ENCODE results near the gene MED16. TPM values are rescaled to one million over a fixed set of nuclear protein-coding genes. Genes with fewer than 3 reads are reported as not detected.

The MED16 gene
- total and polyA plus RNA-seq, 7 experiments from 2014 or later: 47.5 to 142 (median 67.6) TPM

DNA sequence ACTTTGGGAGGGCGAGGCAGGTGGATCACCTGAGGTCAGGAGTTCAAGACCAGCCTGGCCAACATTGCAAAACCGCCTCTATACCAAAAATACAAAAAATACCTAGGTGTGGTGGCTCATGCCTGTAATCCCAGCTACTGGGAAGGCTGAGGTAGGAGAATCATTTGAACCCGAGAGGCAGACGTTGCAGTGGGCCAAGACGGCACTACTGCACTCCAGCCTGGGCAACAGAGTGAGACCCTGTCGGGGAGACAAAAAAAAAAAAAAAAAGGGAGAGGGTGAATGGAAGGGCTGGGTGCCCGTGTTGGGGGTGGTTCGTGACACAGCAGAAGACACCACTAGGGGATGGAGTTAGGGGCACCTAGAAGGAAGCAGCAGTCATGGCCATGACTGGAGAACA is 22.7 kb downstream of the MED16 start:
- intact Hi-C loops (cut with micrococcal nuclease): no loop called here
- DNase-seq (no peak), ATAC-seq (no peak)
- no peak overlapping the region for H3K4me3 ChIP-seq (ENCODE audit: low read length)
- Mint-ChIP-seq H3K36me3 (peaks cover 3 to 15% (median 7%) of the 10 kb centered on the region in 5 donors), H3K4me1 (peaks cover 0 to 29% (median 13%) of the 10 kb centered on the region in 7 donors), H3K27ac (peak overlapping the region in 7 of 9 donors; percentile 32 to 92 (median 55)), H3K4me3 (peak overlapping the region in 4 of 10 donors; percentile 44 to 54 (median 46)), H3K9me3 (peaks cover 0 to 8% (median 0%) of the 10 kb centered on the region in 11 donors), H3K27me3 (peaks cover 0 to 2% (median 0%) of the 10 kb centered on the region in 5 donors)
- no peaks in the 10 kb centered on the region for H3K9me3 ChIP-seq (ENCODE audit: control insufficient read depth in 2 of 3, low read length in 3 of 3)
- ChIA-PET CTCF (interaction anchor here (0.6 kb wide), 1 partner anchor 9 kb away, joined by 3 read pairs; no protein-coding TSS in a partner anchor), POLR2A (no interaction called here)
- no peaks in the 10 kb centered on the region for H3K27me3 ChIP-seq (ENCODE audit: control insufficient read depth in 2 of 2, insufficient read depth in 2 of 2, low read length in 2 of 2)
- H3K36me3 ChIP-seq (ENCODE audit: control insufficient read depth in 2 of 3, insufficient read depth in 3 of 3, low read length in 3 of 3): peaks cover 0 to 45% (median 0%) of the 10 kb centered on the region in 3 experiments
- peaks cover 8 to 14% of the 10 kb centered on the region in 2 donors for H3K4me1 ChIP-seq (ENCODE audit: control insufficient read depth in 2 of 2, insufficient read depth in 2 of 2, low read length in 2 of 2)
- H3K27ac ChIP-seq (ENCODE audit: low read depth, low read length): no peak overlapping the region

DNA sequence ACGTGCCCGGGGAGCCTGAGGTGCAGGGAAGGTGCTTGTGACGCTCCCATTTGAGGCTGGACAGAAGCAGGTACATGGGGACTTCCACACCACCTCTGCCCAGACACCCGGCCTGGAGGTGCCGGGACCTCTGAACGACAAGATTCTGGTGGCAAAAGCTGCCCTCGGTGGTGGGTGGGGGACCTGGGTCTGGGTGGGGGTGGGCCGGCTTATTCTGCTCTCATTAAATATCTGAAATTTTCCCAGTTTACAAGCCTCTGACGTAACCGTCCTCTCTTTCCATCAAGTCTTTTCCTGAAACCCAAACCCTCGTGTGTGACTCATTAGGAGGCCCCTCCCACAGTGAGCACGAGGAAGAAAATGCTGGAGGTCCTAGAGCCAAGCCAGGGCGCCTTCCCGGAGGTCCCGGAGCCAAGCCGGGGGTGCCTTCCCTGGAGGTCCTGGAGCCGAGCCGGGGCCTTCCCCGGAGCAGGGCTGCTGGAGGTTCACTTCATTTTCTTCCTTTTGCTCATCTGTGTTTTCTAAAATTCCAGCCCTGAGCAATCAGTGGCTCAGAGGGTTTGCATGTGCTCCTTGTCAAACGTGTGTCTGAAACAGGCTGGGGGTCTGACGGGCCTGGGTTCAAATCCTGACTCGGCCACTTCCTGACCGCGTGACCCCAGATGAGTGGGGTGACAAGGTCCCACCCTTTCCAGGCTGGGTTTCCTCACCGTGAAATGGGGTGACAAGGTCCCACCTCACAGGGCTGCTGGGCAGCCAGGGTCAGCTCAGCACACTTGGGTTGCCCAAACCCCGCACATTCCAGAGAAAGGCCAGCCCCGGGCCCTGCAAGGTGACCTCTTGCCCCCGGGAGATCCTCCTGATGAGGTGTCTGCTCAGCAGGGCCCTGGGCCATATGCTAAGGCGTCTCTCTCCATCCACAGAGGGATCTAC is 23.5 kb downstream of the MED16 start:
- Histone ChIP-seq H3K4me3 (ENCODE audit: low read length) (no peak overlapping the region), H3K4me1 (ENCODE audit: control insufficient read depth in 2 of 2, insufficient read depth in 2 of 2, low read length in 2 of 2) (peaks cover 8 to 14% of the 10 kb centered on the region in 2 donors), H3K27ac (ENCODE audit: low read depth, low read length) (no peak overlapping the region), H3K27me3 (ENCODE audit: control insufficient read depth in 2 of 2, insufficient read depth in 2 of 2, low read length in 2 of 2) (no peaks in the 10 kb centered on the region), H3K9me3 (ENCODE audit: control insufficient read depth in 2 of 3, low read length in 3 of 3) (no peaks in the 10 kb centered on the region), H3K36me3 (ENCODE audit: control insufficient read depth in 2 of 3, insufficient read depth in 3 of 3, low read length in 3 of 3) (peaks cover 0 to 44% (median 0%) of the 10 kb centered on the region in 3 experiments)
- intact Hi-C loops (cut with micrococcal nuclease): loop anchor here in 1 of 2 donors (10.0 kb wide), 1 partner anchor 375 kb away; the partner anchor contains the start of genes ATP5F1D and MIDN
- Mint-ChIP-seq H3K9me3 (peaks cover 0 to 8% (median 0%) of the 10 kb centered on the region in 11 donors), H3K4me3 (peak overlapping the region in 1 of 10 donors; percentile 44), H3K27me3 (peaks cover 0 to 2% (median 0%) of the 10 kb centered on the region in 5 donors), H3K27ac (peak overlapping the region in 6 of 9 donors; percentile 17 to 92 (median 66)), H3K36me3 (peaks cover 3 to 15% (median 7%) of the 10 kb centered on the region in 5 donors), H3K4me1 (peaks cover 0 to 29% (median 13%) of the 10 kb centered on the region in 7 donors)
- ChIA-PET CTCF (interaction anchor here (0.7 kb wide), 1 partner anchor 259 kb away, joined by 4 read pairs; no protein-coding TSS in a partner anchor), POLR2A (no interaction called here)
- no peak for DNase-seq
- ATAC-seq: no peak

DNA sequence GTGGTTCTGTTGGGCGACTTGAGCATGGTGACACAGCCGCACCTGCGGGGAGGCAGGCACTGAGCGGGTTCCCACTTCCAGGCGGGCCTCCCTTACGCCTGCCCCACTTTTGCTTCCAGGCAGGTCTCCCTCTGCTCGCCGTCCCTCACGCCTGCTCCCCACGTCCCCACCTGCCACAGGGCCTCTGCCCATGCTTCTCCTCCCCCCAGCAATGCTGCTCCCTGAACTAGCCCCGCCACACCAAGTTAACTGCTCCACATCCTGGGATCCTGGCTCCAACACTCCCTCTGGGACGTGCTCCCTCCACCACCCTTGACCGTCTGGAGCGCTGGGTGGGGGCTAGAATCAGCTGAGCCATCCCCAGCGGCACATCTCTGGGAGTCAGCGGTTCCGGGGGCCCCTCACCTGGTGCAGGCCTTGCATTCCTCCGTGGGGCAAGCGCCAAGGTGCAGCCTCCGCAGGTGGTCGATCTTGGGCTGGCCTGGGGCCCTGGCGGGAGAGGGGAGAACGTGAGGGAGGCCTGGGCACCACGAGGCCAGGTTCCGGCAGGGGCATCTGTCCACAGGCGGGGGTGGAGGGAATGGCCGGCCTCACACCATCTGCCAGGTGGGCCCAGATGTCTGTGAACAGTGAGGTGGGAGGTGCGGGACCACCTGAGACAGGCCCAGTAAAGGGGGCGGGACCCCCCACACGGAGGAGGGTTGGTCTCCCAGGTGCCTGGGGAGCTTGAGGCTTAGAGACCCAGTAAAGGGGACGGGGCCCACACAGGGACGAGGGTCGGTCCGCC is 24.3 kb downstream of the MED16 start:
- no peak overlapping the region for H3K4me3 ChIP-seq (ENCODE audit: low read length)
- peaks cover 0 to 8% (median 0%) of the 10 kb centered on the region in 11 donors for H3K9me3 Mint-ChIP-seq
- H3K4me1 Mint-ChIP-seq: peaks cover 0 to 33% (median 17%) of the 10 kb centered on the region in 7 donors
- no peak for ATAC-seq
- CTCF ChIA-PET: interaction anchor here (0.7 kb wide), 1 partner anchor 260 kb away, joined by 4 read pairs; no protein-coding TSS in a partner anchor
- H3K36me3 Mint-ChIP-seq: peaks cover 3 to 15% (median 7%) of the 10 kb centered on the region in 5 donors
- no peak for DNase-seq
- peaks cover 0 to 2% (median 0%) of the 10 kb centered on the region in 5 donors for H3K27me3 Mint-ChIP-seq
- H3K27ac ChIP-seq (ENCODE audit: low read depth, low read length): no peak overlapping the region
- H3K27ac Mint-ChIP-seq: peak overlapping the region in 1 of 9 donors; percentile 25
- no peak overlapping the region for H3K4me3 Mint-ChIP-seq
- intact Hi-C loops (cut with micrococcal nuclease): loop anchor here in 1 of 2 donors (10.0 kb wide), 1 partner anchor 376 kb away; the partner anchor contains the start of genes ATP5F1D and MIDN
- peaks cover 11 to 18% of the 10 kb centered on the region in 2 donors for H3K4me1 ChIP-seq (ENCODE audit: control insufficient read depth in 2 of 2, insufficient read depth in 2 of 2, low read length in 2 of 2)
- H3K27me3 ChIP-seq (ENCODE audit: control insufficient read depth in 2 of 2, insufficient read depth in 2 of 2, low read length in 2 of 2): no peaks in the 10 kb centered on the region
- POLR2A ChIA-PET: no interaction called here
- H3K9me3 ChIP-seq (ENCODE audit: control insufficient read depth in 2 of 3, low read length in 3 of 3): no peaks in the 10 kb centered on the region
- peaks cover 0 to 41% (median 0%) of the 10 kb centered on the region in 3 experiments for H3K36me3 ChIP-seq (ENCODE audit: control insufficient read depth in 2 of 3, insufficient read depth in 3 of 3, low read length in 3 of 3)

DNA sequence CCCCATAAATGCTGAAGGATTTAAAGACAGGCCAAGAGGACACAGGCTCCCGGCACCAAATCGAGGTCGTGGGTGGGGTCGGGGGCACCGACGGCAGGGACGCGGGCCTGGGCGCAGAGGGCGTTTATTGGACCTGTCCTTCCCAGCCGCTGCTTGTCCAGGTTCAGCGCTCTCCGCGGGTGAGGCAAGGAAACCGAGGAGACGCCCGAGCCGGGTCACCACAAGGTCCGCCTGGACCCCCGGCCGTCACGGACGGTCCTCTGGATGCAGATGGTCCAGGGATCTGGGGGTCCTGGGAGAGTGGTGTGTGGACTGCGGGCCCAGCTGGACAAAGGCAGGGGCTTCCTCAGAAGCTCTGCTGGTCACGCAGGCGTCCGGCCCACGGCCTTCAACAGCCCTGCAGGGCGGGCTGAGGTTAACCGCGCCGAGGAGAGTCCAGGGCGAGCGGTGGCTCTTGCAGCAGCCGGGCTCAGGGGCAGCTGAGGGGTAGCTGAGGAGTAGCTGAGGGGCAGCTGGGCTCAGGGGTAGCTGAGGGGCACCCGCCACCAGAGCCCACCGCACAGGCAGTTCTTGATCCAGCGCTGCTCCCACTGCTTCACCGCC is 25.0 kb downstream of the MED16 start:
- Histone ChIP-seq H3K4me1 (ENCODE audit: control insufficient read depth in 2 of 2, insufficient read depth in 2 of 2, low read length in 2 of 2) (peaks cover 15 to 20% of the 10 kb centered on the region in 2 donors), H3K27me3 (ENCODE audit: control insufficient read depth in 2 of 2, insufficient read depth in 2 of 2, low read length in 2 of 2) (no peaks in the 10 kb centered on the region), H3K27ac (ENCODE audit: low read depth, low read length) (no peak overlapping the region), H3K36me3 (ENCODE audit: control insufficient read depth in 2 of 3, insufficient read depth in 3 of 3, low read length in 3 of 3) (peaks cover 0 to 41% (median 0%) of the 10 kb centered on the region in 3 experiments), H3K4me3 (ENCODE audit: low read length) (no peak overlapping the region), H3K9me3 (ENCODE audit: control insufficient read depth in 2 of 3, low read length in 3 of 3) (no peaks in the 10 kb centered on the region)
- DNase-seq (no peak), ATAC-seq (no peak)
- CTCF ChIA-PET: no interaction called here
- H3K4me3 Mint-ChIP-seq: no peak overlapping the region
- H3K27me3 Mint-ChIP-seq: peaks cover 0 to 2% (median 0%) of the 10 kb centered on the region in 5 donors
- peaks cover 3 to 15% (median 7%) of the 10 kb centered on the region in 5 donors for H3K36me3 Mint-ChIP-seq
- peak overlapping the region in 2 of 9 donors; percentile 63 to 74 for H3K27ac Mint-ChIP-seq
- peaks cover 0 to 8% (median 0%) of the 10 kb centered on the region in 11 donors for H3K9me3 Mint-ChIP-seq
- POLR2A ChIA-PET: interaction anchor here (5.8 kb wide), 1 partner anchor 50 kb away, joined by 82 read pairs; the partner anchor contains the start of gene KISS1R
- peaks cover 0 to 38% (median 17%) of the 10 kb centered on the region in 7 donors for H3K4me1 Mint-ChIP-seq
- intact Hi-C loops (cut with micrococcal nuclease): loop anchor here in 1 of 2 donors (10.0 kb wide), 1 partner anchor 377 kb away; the partner anchor contains the start of genes ATP5F1D and MIDN

DNA sequence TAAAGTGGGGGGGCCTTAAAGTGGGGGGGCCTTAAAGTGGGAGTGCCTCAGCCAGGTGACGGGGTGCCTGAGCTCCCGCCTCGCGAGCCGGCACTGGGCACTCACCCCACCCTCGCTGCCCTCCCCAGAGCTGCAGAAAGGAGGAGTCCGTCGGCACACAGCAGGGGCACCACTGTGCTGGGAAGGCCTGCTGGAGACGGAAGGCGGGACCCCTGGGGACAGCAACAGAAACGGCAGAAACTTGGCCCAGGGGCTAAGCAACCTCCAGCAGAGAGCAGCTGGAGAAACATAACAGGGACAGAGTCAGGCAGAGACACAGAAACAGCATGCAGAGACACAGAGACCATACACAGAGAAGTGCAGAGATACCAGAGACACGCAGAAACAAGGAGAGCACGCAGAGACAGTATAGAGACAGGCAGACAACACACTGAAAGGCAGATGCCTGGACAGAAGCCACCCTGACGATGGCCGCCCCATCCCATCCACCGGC is 25.6 kb downstream of the MED16 start:
- Histone ChIP-seq H3K4me1 (ENCODE audit: control insufficient read depth in 2 of 2, insufficient read depth in 2 of 2, low read length in 2 of 2) (peaks cover 17 to 25% of the 10 kb centered on the region in 2 donors), H3K27ac (ENCODE audit: low read depth, low read length) (no peak overlapping the region), H3K4me3 (ENCODE audit: low read length) (no peak overlapping the region), H3K27me3 (ENCODE audit: control insufficient read depth in 2 of 2, insufficient read depth in 2 of 2, low read length in 2 of 2) (no peaks in the 10 kb centered on the region), H3K9me3 (ENCODE audit: control insufficient read depth in 2 of 3, low read length in 3 of 3) (no peaks in the 10 kb centered on the region), H3K36me3 (ENCODE audit: control insufficient read depth in 2 of 3, insufficient read depth in 3 of 3, low read length in 3 of 3) (peaks cover 0 to 41% (median 0%) of the 10 kb centered on the region in 3 experiments)
- peaks cover 0 to 2% (median 0%) of the 10 kb centered on the region in 5 donors for H3K27me3 Mint-ChIP-seq
- H3K36me3 Mint-ChIP-seq: peaks cover 3 to 15% (median 7%) of the 10 kb centered on the region in 5 donors
- ATAC-seq: no peak
- no peak overlapping the region for H3K4me3 Mint-ChIP-seq
- peaks cover 0 to 39% (median 18%) of the 10 kb centered on the region in 7 donors for H3K4me1 Mint-ChIP-seq
- POLR2A ChIA-PET: interaction anchor here (0.6 to 5.8 kb wide), 2 partner anchors 50 to 117 kb away, joined by 3 to 82 read pairs; partner anchors contain the start of gene KISS1R
- H3K27ac Mint-ChIP-seq: peak overlapping the region in 5 of 9 donors; percentile 19 to 74 (median 63)
- H3K9me3 Mint-ChIP-seq: peaks cover 0 to 8% (median 0%) of the 10 kb centered on the region in 11 donors
- intact Hi-C loops (cut with micrococcal nuclease): loop anchor here in 1 of 2 donors (10.0 kb wide), 1 partner anchor 377 kb away; the partner anchor contains the start of genes ATP5F1D and MIDN
- CTCF ChIA-PET: interaction anchor here (1.0 kb wide), 1 partner anchor 53 kb away, joined by 4 read pairs; no protein-coding TSS in a partner anchor
- no peak for DNase-seq

Measured in naive thymus-derived CD4-positive, alpha-beta T cell (primary cell).